HG02852 (cell line): ENCODE data around the gene OR2T2.
"Not testable (repeated sequence)": the region's sequence is repeated elsewhere in the genome, so short reads cannot be mapped to it uniquely, and the experiment has no call there.

ENCODE experiments used
- ATAC-seq: cut with Tn5 transposase; IDR thresholded peaks from one replicate; pipeline ENCODE4 v1.9.1; 2021; ENCODE audit warnings: mild to moderate bottlenecking, moderate library complexity; ENCODE audit not compliant: unreplicated experiment

Gene OR2T2

GRCh38 chr1:248450466-248451145 lies 5.2 kb downstream of the OR2T2 start:
- ATAC-seq = peak; percentile 60

DNA sequence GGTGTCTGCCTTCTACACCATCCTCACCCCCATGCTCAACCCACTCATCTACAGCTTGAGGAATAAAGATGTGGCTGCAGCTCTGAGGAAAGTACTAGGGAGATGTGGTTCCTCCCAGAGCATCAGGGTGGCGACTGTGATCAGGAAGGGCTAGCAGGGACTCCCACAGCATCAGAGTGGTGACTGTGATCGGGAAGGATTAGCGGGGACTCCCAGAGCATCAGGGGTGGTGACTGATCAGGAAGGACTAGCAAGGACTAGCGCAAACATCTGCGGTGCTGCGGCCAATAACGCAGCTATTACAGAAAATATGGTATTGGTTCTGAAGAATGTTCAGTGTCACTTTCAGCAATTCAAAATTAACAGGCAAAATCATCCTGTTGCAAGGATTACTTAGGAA lies 8.2 kb downstream of the OR2T2 start:
- ATAC-seq = not testable (repeated sequence)

- not testable (repeated sequence) for ATAC-seq
Measured at GRCh38 chr1:248455045-248455444, 9.6 kb downstream of the OR2T2 start.

- ATAC-seq = not testable (repeated sequence)
Measured at GRCh38 chr1:248456635-248457034, 11.2 kb downstream of the OR2T2 start.

DNA sequence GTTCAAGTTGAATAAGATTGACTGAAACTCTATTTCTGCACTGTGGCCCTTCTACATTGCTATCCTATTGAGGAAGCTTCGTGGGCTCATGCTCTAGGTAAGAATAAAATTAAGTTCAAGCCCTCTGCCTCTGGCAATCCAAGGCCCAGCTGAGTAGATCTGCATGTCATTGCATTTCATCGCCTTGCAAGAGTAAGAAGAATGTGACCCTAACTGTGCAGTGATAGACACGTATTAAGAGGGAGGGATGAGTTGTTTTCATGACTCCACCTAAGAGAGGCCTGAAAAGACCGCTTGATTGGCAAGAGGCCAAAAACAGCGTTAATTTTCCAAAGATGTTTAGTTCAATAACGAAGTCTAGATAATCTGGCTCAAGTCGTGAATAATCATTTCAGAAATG lies 13.7 kb downstream of the OR2T2 start:
- ATAC-seq = not testable (repeated sequence)

GRCh38 chr1:248471154-248471553 lies 25.7 kb downstream of the OR2T2 start:
- no peak for ATAC-seq

DNA sequence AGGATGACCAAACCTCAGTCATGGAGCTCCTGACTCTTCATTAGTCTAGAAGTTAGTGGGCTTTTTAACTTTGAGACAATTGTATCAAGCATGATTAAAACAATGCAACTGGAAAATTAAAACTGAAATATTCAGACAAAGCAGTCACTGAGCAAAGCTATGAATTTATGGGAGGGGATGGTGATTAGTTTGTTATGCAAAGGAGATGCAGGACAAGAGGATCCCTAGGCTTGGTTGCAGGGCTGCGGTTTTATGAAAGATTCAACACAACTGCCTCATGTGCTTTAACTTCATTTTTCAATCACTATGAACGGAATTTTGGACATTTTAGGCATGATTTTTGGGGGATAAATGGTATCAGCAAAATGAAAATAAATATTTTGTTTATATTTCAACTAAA lies 26.7 kb downstream of the OR2T2 start:
- ATAC-seq = not testable (repeated sequence)

DNA sequence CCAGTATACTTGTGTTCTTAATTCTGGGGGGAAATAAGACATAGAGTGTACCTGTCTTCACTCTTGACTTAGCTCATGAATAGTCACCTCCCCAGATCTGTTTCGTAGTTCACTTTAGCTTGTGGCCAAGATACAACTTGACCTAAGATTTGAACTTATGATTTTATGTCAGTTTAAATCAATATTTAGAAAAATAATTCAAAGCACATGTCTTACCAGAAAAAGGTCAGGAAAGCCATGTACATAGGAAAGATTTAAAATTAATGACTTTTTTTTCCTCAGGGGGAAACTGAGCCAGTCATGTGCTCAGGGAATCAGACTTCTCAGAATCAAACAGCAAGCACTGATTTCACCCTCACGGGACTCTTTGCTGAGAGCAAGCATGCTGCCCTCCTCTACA lies 27.6 kb downstream of the OR2T2 start, which contains the start of gene OR2T3:
Gene OR2T3 (plus strand): TSS at position 301 of the 400 bp plus-strand sequence. CDS start 0 bp downstream, at position 301.
- not testable (repeated sequence) for ATAC-seq

DNA sequence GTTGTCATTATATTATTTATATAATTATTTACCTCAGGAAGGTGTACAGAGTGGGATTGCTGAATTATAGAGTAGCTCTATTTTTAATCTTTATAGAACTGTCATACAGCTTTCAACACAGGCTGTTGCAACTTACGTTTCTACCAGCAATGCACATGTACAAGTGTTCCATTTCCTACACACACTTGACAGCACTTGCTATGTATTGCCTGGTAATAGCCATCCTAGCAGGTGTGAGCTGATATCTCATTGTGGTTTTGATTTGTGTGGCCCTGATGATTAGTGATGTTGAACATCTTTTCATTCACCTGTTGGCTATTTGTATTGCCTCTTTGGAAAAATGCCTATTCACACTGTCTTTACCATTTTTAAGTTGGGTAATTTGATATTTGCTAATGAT lies 30.2 kb downstream of the OR2T2 start:
- ATAC-seq = peak; percentile 89

DNA sequence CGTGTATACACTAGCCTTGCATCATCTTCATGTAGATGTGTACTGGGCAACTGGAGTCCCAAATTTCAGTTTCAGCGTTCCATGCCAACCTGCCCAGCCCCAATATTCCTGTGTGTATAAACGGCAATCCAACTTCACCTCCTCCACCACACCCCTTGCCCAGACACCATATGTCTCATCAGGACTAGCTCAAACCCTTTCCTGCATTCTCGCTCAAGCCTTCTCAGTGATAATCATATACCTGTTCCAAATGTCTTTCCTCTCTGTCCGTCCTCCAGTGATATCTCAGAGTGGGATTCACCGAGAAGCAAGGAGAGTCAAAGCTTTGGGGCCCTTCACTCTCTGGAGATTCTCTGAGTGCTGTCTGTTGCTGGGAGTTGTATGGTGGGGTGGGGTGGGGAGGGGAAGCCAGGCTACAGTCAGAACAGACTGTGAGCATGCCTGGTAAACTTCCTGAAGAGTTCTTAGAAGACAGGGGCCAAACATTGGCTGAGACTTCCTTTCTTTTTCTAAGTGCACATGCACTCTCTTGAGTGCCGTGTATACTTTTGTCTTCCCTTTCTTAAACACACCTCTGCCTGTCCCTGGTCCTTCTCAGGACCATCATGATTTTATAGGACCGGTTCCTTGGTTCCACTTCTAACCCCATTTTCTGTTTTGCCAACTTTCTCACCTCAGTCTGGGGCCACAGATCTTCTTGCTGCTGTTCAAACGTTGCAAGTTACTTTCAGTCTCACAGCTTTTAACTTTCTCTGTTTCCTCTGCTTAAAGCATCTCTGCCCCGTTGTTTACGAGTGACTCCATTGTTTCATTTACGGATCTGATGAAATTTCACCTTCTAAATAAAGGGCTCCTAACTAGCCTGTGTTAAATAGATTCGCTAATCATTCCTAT lies 36.5 kb downstream of the OR2T2 start:
- ATAC-seq = peak; percentile 87

GRCh38 chr1:248488289-248488688 lies 42.9 kb downstream of the OR2T2 start, which contains the start of gene OR2T5:
Gene OR2T5, plus strand, starts transcription at chr1:248488589. Its CDS starts 0 bp downstream, at chr1:248488589.
- ATAC-seq = not testable (repeated sequence)

- ATAC-seq = not testable (repeated sequence)
Measured at GRCh38 chr1:248496661-248497060, 51.2 kb downstream of the OR2T2 start.

- ATAC-seq = not testable (repeated sequence)
Measured at GRCh38 chr1:248500305-248501035, 55.0 kb downstream of the OR2T2 start.
